Measurements from ENCODE around the gene TUNAR. TPM values are rescaled to one million over a fixed set of nuclear protein-coding genes. Genes with fewer than 3 reads are reported as not detected.

The TUNAR gene
- polyA plus RNA-seq, 1 donor from 2014 or later, result 33.2 TPM

DNA sequence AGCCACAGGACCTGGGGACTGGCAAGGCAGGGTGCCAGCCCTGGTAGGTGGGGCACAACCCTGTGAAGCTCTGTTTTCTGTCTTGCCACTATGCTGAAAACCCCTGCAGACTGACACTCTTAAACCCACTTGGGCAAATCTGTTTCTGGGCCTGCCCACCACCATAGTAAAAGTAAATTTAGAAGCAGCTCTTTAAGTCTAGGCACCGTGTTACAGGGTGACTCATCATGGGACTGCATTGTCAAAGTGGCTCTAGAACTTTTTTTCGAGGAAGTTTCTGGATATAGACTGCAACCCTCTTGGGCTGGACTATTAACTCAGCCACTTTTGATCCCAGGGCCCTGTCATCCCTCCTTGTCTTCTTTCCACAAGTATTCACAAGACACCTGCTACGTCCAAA is 7.7 kb downstream of the TUNAR start:
- Histone ChIP-seq H3K27ac (ENCODE audit: low read length) (no peak overlapping the region), H3K9me2 (ENCODE audit: insufficient read depth, low read length) (no peaks in the 10 kb centered on the region), H3K9ac (ENCODE audit: low read length) (no peak overlapping the region), H4K20me1 (ENCODE audit: insufficient read depth) (no peaks in the 10 kb centered on the region), H3K36me3 (ENCODE audit: insufficient read depth, low read length) (no peaks in the 10 kb centered on the region), H3K4me2 (ENCODE audit: low read length) (no peak overlapping the region), H3K27me3 (ENCODE audit: insufficient read depth, low read depth, low read length) (no peaks in the 10 kb centered on the region), H2AFZ (ENCODE audit: low read depth, low read length) (no peak overlapping the region), H3K4me3 (ENCODE audit: low read length) (no peak overlapping the region), H3F3A (ENCODE audit: insufficient read depth, low read length, poor library complexity, severe bottlenecking) (no peaks in the 10 kb centered on the region), H3K79me2 (replicated peaks; ENCODE audit: insufficient read depth, low read length) (peaks cover 11% of the 10 kb centered on the region), H3K9me3 (ENCODE audit: low read length) (no peaks in the 10 kb centered on the region)
- TF ChIP-seq TAF1 (IDR thresholded peaks at IDR 0.05; ENCODE audit: low read depth) (no peak), POLR2AphosphoS5 (IDR thresholded peaks at IDR 0.05) (no peak), CTCF (IDR thresholded peaks at IDR 0.05; ENCODE audit: poor library complexity, severe bottlenecking) (no peak), EZH2 (IDR thresholded peaks at IDR 0.05; ENCODE audit: borderline replicate concordance, insufficient read depth, low read length, poor library complexity, severe bottlenecking) (no peak), SMC3 (conservative IDR thresholded peaks at IDR 0.05; ENCODE audit: poor library complexity) (no peak), RAD21 (conservative IDR thresholded peaks at IDR 0.05) (no peak), EP300 (conservative IDR thresholded peaks at IDR 0.05; ENCODE audit: poor library complexity, severe bottlenecking) (no peak), MXI1 (conservative IDR thresholded peaks at IDR 0.05; ENCODE audit: poor library complexity, severe bottlenecking) (no peak)
- TF ChIP-seq, protein P1, sequence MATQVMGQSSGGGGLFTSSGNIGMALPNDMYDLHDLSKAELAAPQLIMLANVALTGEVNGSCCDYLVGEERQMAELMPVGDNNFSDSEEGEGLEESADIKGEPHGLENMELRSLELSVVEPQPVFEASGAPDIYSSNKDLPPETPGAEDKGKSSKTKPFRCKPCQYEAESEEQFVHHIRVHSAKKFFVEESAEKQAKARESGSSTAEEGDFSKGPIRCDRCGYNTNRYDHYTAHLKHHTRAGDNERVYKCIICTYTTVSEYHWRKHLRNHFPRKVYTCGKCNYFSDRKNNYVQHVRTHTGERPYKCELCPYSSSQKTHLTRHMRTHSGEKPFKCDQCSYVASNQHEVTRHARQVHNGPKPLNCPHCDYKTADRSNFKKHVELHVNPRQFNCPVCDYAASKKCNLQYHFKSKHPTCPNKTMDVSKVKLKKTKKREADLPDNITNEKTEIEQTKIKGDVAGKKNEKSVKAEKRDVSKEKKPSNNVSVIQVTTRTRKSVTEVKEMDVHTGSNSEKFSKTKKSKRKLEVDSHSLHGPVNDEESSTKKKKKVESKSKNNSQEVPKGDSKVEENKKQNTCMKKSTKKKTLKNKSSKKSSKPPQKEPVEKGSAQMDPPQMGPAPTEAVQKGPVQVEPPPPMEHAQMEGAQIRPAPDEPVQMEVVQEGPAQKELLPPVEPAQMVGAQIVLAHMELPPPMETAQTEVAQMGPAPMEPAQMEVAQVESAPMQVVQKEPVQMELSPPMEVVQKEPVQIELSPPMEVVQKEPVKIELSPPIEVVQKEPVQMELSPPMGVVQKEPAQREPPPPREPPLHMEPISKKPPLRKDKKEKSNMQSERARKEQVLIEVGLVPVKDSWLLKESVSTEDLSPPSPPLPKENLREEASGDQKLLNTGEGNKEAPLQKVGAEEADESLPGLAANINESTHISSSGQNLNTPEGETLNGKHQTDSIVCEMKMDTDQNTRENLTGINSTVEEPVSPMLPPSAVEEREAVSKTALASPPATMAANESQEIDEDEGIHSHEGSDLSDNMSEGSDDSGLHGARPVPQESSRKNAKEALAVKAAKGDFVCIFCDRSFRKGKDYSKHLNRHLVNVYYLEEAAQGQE (IDR thresholded peaks at IDR 0.05; ENCODE audit: borderline replicate concordance), result no peak

GRCh38 chr14:95885278-95885677 is 8.6 kb downstream of the TUNAR start:
- H3K79me2 ChIP-seq (replicated peaks; ENCODE audit: insufficient read depth, low read length), result peaks cover 2% of the 10 kb centered on the region
- H3K36me3 ChIP-seq (ENCODE audit: insufficient read depth, low read length), result no peaks in the 10 kb centered on the region
- H3K27ac ChIP-seq (ENCODE audit: low read length), result no peak overlapping the region
- no peak overlapping the region for H3K4me2 ChIP-seq (ENCODE audit: low read length)
- H3K27me3 ChIP-seq (ENCODE audit: insufficient read depth, low read depth, low read length), result no peaks in the 10 kb centered on the region
- H3K9ac ChIP-seq (ENCODE audit: low read length), result no peak overlapping the region
- H2AFZ ChIP-seq (ENCODE audit: low read depth, low read length), result no peak overlapping the region
- TF ChIP-seq, protein P1 (IDR thresholded peaks at IDR 0.05; ENCODE audit: borderline replicate concordance), result no peak
- TF ChIP-seq TAF1 (IDR thresholded peaks at IDR 0.05; ENCODE audit: low read depth), result no peak
- no peak for TF ChIP-seq RAD21 (conservative IDR thresholded peaks at IDR 0.05)
- TF ChIP-seq SMC3 (conservative IDR thresholded peaks at IDR 0.05; ENCODE audit: poor library complexity), result no peak
- no peak for TF ChIP-seq EZH2 (IDR thresholded peaks at IDR 0.05; ENCODE audit: borderline replicate concordance, insufficient read depth, low read length, poor library complexity, severe bottlenecking)
- no peak for TF ChIP-seq POLR2AphosphoS5 (IDR thresholded peaks at IDR 0.05)
- TF ChIP-seq CTCF (IDR thresholded peaks at IDR 0.05; ENCODE audit: poor library complexity, severe bottlenecking), result no peak
- no peak for TF ChIP-seq MXI1 (conservative IDR thresholded peaks at IDR 0.05; ENCODE audit: poor library complexity, severe bottlenecking)
- TF ChIP-seq EP300 (conservative IDR thresholded peaks at IDR 0.05; ENCODE audit: poor library complexity, severe bottlenecking), result no peak
- H3K9me2 ChIP-seq (ENCODE audit: insufficient read depth, low read length), result no peaks in the 10 kb centered on the region
- no peaks in the 10 kb centered on the region for H3K9me3 ChIP-seq (ENCODE audit: low read length)
- no peaks in the 10 kb centered on the region for H4K20me1 ChIP-seq (ENCODE audit: insufficient read depth)
- H3F3A ChIP-seq (ENCODE audit: insufficient read depth, low read length, poor library complexity, severe bottlenecking), result no peaks in the 10 kb centered on the region
- no peak overlapping the region for H3K4me3 ChIP-seq (ENCODE audit: low read length)
